Heart left ventricle (tissue), 16 donors: ENCODE measurements around the gene TRIM8. TPM values are rescaled to one million over a fixed set of nuclear protein-coding genes. Genes with fewer than 3 reads are reported as not detected.

ENCODE experiments used
- ATAC-seq, 4 donors: fragments of 200-7000 bp; cut with Tn5 transposase; one replicate each; pipeline ENCODE4 v1.9.1; 2020 to 2022; ENCODE audit warnings: moderate library complexity in 4 of 4, mild to moderate bottlenecking in 3 of 4, moderate number of reproducible peaks in 1 of 4
- DNase-seq, 5 donors: peaks; one replicate each; pipeline ENCODE4 v3.0.0-alpha.2; 2020
- H3K27ac ChIP-seq, 12 donors: fragments of 200-600 bp; sonication (generic) in 4 of 12; one replicate each; pipeline versions ENCODE4 v1.5.0 to v1.8.0; 2016 to 2022; ENCODE audit warnings: mild to moderate bottlenecking in 2 of 12
- H3K27me3 ChIP-seq, 9 donors: fragments of 200-600 bp; sonication (generic) in 2 of 9; one replicate each; pipeline versions ENCODE4 v1.5.1 to v1.8.0; 2016 to 2022; ENCODE audit warnings: mild to moderate bottlenecking in 3 of 9
- H3K36me3 ChIP-seq, 9 donors: fragments of 200-600 bp; sonication (generic) in 2 of 9; one replicate each; pipeline versions ENCODE4 v1.5.0 to v1.8.0; 2018 to 2022; ENCODE audit warnings: mild to moderate bottlenecking in 2 of 9
- H3K4me1 ChIP-seq, 12 donors: fragments of 200-600 bp; sonication (generic) in 4 of 12; one replicate each; pipeline versions ENCODE4 v1.5.0 to v1.8.0; 2016 to 2022; ENCODE audit warnings: mild to moderate bottlenecking in 3 of 12
- H3K4me3 ChIP-seq, 12 donors: fragments of 200-600 bp; sonication (generic) in 4 of 12; one replicate each; pipeline versions ENCODE4 v1.5.0 to v1.8.0; 2017 to 2022; ENCODE audit warnings: mild to moderate bottlenecking in 9 of 12, moderate library complexity in 4 of 12
- H3K9me3 ChIP-seq, 12 donors: fragments of 200-600 bp; sonication (generic) in 4 of 12; one replicate each; pipeline versions ENCODE4 v1.5.0 to v1.8.0; 2016 to 2022; ENCODE audit warnings: mild to moderate bottlenecking in 1 of 12
- POLR2A ChIP-seq, 2 donors: fragments of 450-650 bp; IDR thresholded peaks; one replicate each; pipeline ENCODE4 v1.6.1; 2017; ENCODE audit warnings: antibody characterized with exemption in 2 of 2, mild to moderate bottlenecking in 2 of 2, moderate library complexity in 2 of 2
- WGBS, 4 donors: extraction: QIAGEN DNeasy Blood & Tissue Kit in 2 of 4; methylation state at CpG; one replicate each; pipeline versions ENCODE4 v1.1.5 to v1.1.7; 2013 to 2018; 5-methylcytosine and 5-hydroxymethylcytosine counted together
- intact Hi-C, 10 donors: fragments of 100-400 bp; cut with DNase I; formaldehyde crosslinking; loops; one replicate each; pipeline versions ENCODE4 v1.11.1 to v1.14.2; 2022
- polyA plus RNA-seq, 2 donors: library from polyadenylated mRNA; stranded (reverse); fragments of 200-250 nt; gene quantifications; one replicate each; pipeline ENCODE4 v1.2.3, GENCODE V29; 2013
- total RNA-seq, 9 donors: library from RNA; depleted of rRNA in 2 of 9; stranded (reverse); fragments of >200 nt in 2 of 9; fragmentation: NEBNext Ultra II Directional in 3 of 9; extraction: Animal tissue kit (Norgen Biotek cat#: 25700) in 3 of 9; gene quantifications; one replicate each; pipeline versions ENCODE4 v1.1.0 to v1.2.4, GENCODE V29; 2016 to 2023
- TF ChIP-seq, protein P1 (sequence below), 12 donors: fragments of 200-600 bp; sonication (generic) in 4 of 12; IDR thresholded peaks; one replicate each; pipeline versions ENCODE4 v1.5.0 to v1.8.0; 2018 to 2022; ENCODE audit warnings: antibody characterized with exemption in 12 of 12, mild to moderate bottlenecking in 5 of 12
- donor health status: ischemic (EF 13 %, LVEDD 7.1; RV severe dilation, severe dysfunction).
- donor health status: healthy with polysubstance abuse.
- donor health status: DM: no; HTN: yes; CAD: no.
- donor health status: DM: no; HTN: no; CAD: no.
- donor health status: ischemic (EF 25% LVEDD 6.9; RV normal size, moderate dysfunction).
- donor health status: ischemic (EF 25% LVEDD 5.7; RV mildly dilated, moderate dysfunction).
- donor health status: healthy.
- donor health status: DM: yes; HTN: yes; CAD: no.
- donor health status: ischemic (EF 35%, LVEDD 5.7; RV mildly dilated, moderate dysfunction).
- donor health status: nonischemic (EF 11% LVEDD 7.7; RV severe dilation, severe dysfunction).
- donor health status: DM: yes; HTN: yes; CAD: no.
- donor health status: PGD.
- donor health status: ischemic (EF 29% LVEDD 5.4; RV normal size, mild dysfunction).
- donor health status: nonischemic (EF 23%, LVEDD 6.1; RV moderate dilation, normal function).

Gene TRIM8
- total and polyA plus RNA-seq, 11 donors = 38.9 to 225 (median 102) TPM

DNA sequence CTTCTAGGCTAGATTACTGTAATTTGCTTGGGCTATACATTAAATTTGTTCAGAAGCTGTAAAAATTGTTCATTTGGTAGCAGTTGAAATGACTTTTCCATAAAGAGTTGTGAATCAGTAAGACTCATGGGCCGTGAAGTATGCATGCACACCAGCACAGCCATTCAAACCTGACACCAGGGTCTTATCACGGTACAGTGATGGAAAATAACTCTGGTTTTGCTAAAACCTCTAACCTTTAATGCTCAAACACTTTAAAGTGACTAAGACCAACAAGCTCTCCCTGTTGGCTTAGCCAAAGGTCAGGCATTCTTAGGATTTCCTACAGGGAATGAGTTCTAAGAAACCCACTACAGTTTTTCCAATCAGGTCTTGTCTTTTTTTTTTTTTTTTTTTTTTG is 58.5 kb downstream of the TRIM8 start:
- ATAC-seq (no peak), DNase-seq (no peak)
- Histone ChIP-seq H3K27me3 (no peaks in the 10 kb centered on the region), H3K4me1 (peaks cover 0 to 9% (median 0%) of the 10 kb centered on the region in 12 donors), H3K4me3 (no peak overlapping the region), H3K27ac (no peak overlapping the region), H3K36me3 (peaks cover 0 to 33% (median 16%) of the 10 kb centered on the region in 9 donors), H3K9me3 (no peaks in the 10 kb centered on the region)
- WGBS, 4 donors = 79 to 89% (median 83%) methylated on average over 2 of the region's 2 CpGs
- intact Hi-C loops = no loop called here
- TF ChIP-seq, protein P1, sequence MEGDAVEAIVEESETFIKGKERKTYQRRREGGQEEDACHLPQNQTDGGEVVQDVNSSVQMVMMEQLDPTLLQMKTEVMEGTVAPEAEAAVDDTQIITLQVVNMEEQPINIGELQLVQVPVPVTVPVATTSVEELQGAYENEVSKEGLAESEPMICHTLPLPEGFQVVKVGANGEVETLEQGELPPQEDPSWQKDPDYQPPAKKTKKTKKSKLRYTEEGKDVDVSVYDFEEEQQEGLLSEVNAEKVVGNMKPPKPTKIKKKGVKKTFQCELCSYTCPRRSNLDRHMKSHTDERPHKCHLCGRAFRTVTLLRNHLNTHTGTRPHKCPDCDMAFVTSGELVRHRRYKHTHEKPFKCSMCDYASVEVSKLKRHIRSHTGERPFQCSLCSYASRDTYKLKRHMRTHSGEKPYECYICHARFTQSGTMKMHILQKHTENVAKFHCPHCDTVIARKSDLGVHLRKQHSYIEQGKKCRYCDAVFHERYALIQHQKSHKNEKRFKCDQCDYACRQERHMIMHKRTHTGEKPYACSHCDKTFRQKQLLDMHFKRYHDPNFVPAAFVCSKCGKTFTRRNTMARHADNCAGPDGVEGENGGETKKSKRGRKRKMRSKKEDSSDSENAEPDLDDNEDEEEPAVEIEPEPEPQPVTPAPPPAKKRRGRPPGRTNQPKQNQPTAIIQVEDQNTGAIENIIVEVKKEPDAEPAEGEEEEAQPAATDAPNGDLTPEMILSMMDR (IDR thresholded peaks at IDR 0.05) = no peak
- no peak for TF ChIP-seq POLR2A (IDR thresholded peaks at IDR 0.05)

DNA sequence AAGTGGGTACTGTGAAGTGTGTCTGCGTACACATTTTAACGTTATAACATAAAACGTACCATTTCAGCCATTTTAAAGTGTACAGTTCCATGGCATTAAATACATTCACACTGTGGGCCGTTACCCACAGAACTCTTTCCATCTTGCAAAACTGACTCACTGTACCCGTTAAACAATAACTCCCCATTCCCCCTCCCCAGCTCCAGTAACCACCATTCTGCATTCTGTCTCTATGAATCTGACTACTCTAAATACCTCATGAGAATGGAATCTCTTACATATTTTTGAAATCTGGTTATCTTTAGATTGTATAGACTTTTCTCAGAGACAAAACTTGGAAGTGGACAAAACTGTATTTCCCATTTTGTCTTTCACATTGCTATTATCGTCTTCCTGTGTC is 60.6 kb downstream of the TRIM8 start:
- ATAC-seq = no peak
- peaks cover 0 to 12% (median 0%) of the 10 kb centered on the region in 9 donors for H3K36me3 ChIP-seq
- no peaks in the 10 kb centered on the region for H3K9me3 ChIP-seq
- no peak for TF ChIP-seq POLR2A (IDR thresholded peaks at IDR 0.05)
- TF ChIP-seq, protein P1 (IDR thresholded peaks at IDR 0.05) = no peak
- H3K4me3 ChIP-seq = no peak overlapping the region
- peaks cover 0 to 9% (median 0%) of the 10 kb centered on the region in 12 donors for H3K4me1 ChIP-seq
- WGBS, 4 donors = 83 to 95% (median 84%) methylated on average over 6 of the region's 6 CpGs
- intact Hi-C loops = no loop called here
- H3K27ac ChIP-seq = no peak overlapping the region
- no peaks in the 10 kb centered on the region for H3K27me3 ChIP-seq
- no peak for DNase-seq

- H3K36me3 ChIP-seq = peaks cover 0 to 12% (median 0%) of the 10 kb centered on the region in 9 donors
- ATAC-seq = no peak
- H3K4me3 ChIP-seq = no peak overlapping the region
- no peaks in the 10 kb centered on the region for H3K27me3 ChIP-seq
- no peak for TF ChIP-seq POLR2A (IDR thresholded peaks at IDR 0.05)
- TF ChIP-seq, protein P1 (IDR thresholded peaks at IDR 0.05) = no peak
- no peak for DNase-seq
- 56 to 73% (median 63%) methylated on average over 2 of the region's 2 CpGs for WGBS, 4 donors
- intact Hi-C loops = no loop called here
- no peaks in the 10 kb centered on the region for H3K9me3 ChIP-seq
- no peak overlapping the region for H3K27ac ChIP-seq
- peaks cover 0 to 11% (median 2%) of the 10 kb centered on the region in 12 donors for H3K4me1 ChIP-seq
Observed at GRCh38 chr10:102705531-102705930, 61.3 kb downstream of the TRIM8 start.

Other genes with a start within 250 kb of the TRIM8 start
- gene NFKB2, start 248.8 kb upstream of the TRIM8 start, total RNA-seq = 10 to 100 TPM in 8 of 9 donors, 1 to 10 TPM in 1; 9.6 to 50.4 (median 17.2) TPM
- gene NFKB2, start 248.8 kb upstream of the TRIM8 start, polyA plus RNA-seq = 10 to 100 TPM in 1 of 2 donors, 1 to 10 TPM in 1; 9.6 to 20.1 TPM
- 1 to 10 TPM in 4 of 9 donors, under 1 TPM in 5; 0.34 to 1.7 (median 0.86) TPM for gene PSD, start 225.7 kb upstream of the TRIM8 start, total RNA-seq
- gene PSD, start 225.7 kb upstream of the TRIM8 start, polyA plus RNA-seq = under 1 TPM; 0.14 to 0.76 TPM
- gene FBXL15, start 223.6 kb upstream of the TRIM8 start, total RNA-seq = 10 to 100 TPM in 6 of 9 donors, 1 to 10 TPM in 3; 6.6 to 13.9 (median 10.2) TPM
- gene FBXL15, start 223.6 kb upstream of the TRIM8 start, polyA plus RNA-seq = 10 to 100 TPM in 1 of 2 donors, 1 to 10 TPM in 1; 9.9 to 20.0 TPM
- gene CUEDC2, start 211.9 kb upstream of the TRIM8 start, total RNA-seq = 100 to 1,000 TPM in 1 of 9 donors, 10 to 100 TPM in 8; 62.0 to 107 (median 79.2) TPM
- 10 to 100 TPM; 73.4 to 81.2 TPM for gene CUEDC2, start 211.9 kb upstream of the TRIM8 start, polyA plus RNA-seq
- gene C10orf95, start 192.9 kb upstream of the TRIM8 start, total RNA-seq = under 1 TPM in 2 of 9 donors, not detected in 7; 0.18 to 0.21 TPM
- not detected for gene C10orf95, start 192.9 kb upstream of the TRIM8 start, polyA plus RNA-seq
- gene ACTR1A, start 141.8 kb upstream of the TRIM8 start, total RNA-seq = 100 to 1,000 TPM; 103 to 175 (median 119) TPM
- gene ACTR1A, start 141.8 kb upstream of the TRIM8 start, polyA plus RNA-seq = 100 to 1,000 TPM; 100 to 156 TPM
- 10 to 100 TPM in 1 of 9 donors, 1 to 10 TPM in 8; 5.8 to 12.7 (median 7.7) TPM for gene SUFU, start 140.5 kb upstream of the TRIM8 start, total RNA-seq
- 1 to 10 TPM; 3.7 to 5.3 TPM for gene SUFU, start 140.5 kb upstream of the TRIM8 start, polyA plus RNA-seq
- 10 to 100 TPM in 7 of 9 donors, 1 to 10 TPM in 2; 5.8 to 17.0 (median 12.6) TPM for gene ARL3, start 69.9 kb downstream of the TRIM8 start, total RNA-seq
- 10 to 100 TPM in 1 of 2 donors, 1 to 10 TPM in 1; 9.0 to 19.3 TPM for gene ARL3, start 69.9 kb downstream of the TRIM8 start, polyA plus RNA-seq
- 1 to 10 TPM in 7 of 9 donors, under 1 TPM in 2; 0.50 to 7.2 (median 2.4) TPM for gene SFXN2, start 70.2 kb downstream of the TRIM8 start, total RNA-seq
- gene SFXN2, start 70.2 kb downstream of the TRIM8 start, polyA plus RNA-seq = 1 to 10 TPM; 1.8 to 5.9 TPM
- gene WBP1L, start 99.5 kb downstream of the TRIM8 start, total RNA-seq = 10 to 100 TPM; 18.5 to 75.1 (median 27.6) TPM
- gene WBP1L, start 99.5 kb downstream of the TRIM8 start, polyA plus RNA-seq = 10 to 100 TPM; 10.7 to 28.5 TPM
- gene CYP17A1, start 192.9 kb downstream of the TRIM8 start, total RNA-seq = under 1 TPM in 1 of 9 donors, not detected in 8; 0.25 TPM
- gene CYP17A1, start 192.9 kb downstream of the TRIM8 start, polyA plus RNA-seq = not detected
- 10 to 100 TPM; 11.5 to 29.3 (median 16.9) TPM for gene BORCS7, start 209.8 kb downstream of the TRIM8 start, total RNA-seq
- gene BORCS7, start 209.8 kb downstream of the TRIM8 start, polyA plus RNA-seq = 10 to 100 TPM; 15.4 to 32.9 TPM
- gene AS3MT, start 225.0 kb downstream of the TRIM8 start, total RNA-seq = 10 to 100 TPM in 7 of 9 donors, 1 to 10 TPM in 2; 8.6 to 29.0 (median 15.8) TPM
- 10 to 100 TPM in 1 of 2 donors, 1 to 10 TPM in 1; 5.2 to 42.2 TPM for gene AS3MT, start 225.0 kb downstream of the TRIM8 start, polyA plus RNA-seq